Skeletal muscle tissue (tissue), 4 donors: ENCODE data around the gene NXN. TPM values are rescaled to one million over a fixed set of nuclear protein-coding genes. Genes with fewer than 3 reads are reported as not detected.
"Not testable (repeated sequence)": the region's sequence is repeated elsewhere in the genome, so short reads cannot be mapped to it uniquely, and the experiment has no call there.

Experiments used
- H3K27ac ChIP-seq: one replicate; pipeline ENCODE4 v1.7.0; 2013; ENCODE audit warnings: mild to moderate bottlenecking, low read depth, low read length, inconsistent platforms
- H3K27me3 ChIP-seq, 3 donors: one replicate each; pipeline ENCODE4 v1.7.0; 2013; ENCODE audit warnings: low read length in 3 of 3; ENCODE audit not compliant: control insufficient read depth in 3 of 3, insufficient read depth in 3 of 3
- H3K36me3 ChIP-seq, 3 donors: one replicate each; pipeline ENCODE4 v1.7.0; 2013; ENCODE audit warnings: low read length in 3 of 3; ENCODE audit not compliant: control insufficient read depth in 3 of 3, insufficient read depth in 3 of 3
- H3K4me1 ChIP-seq, 3 donors: one replicate each; pipeline ENCODE4 v1.7.0; 2013; ENCODE audit warnings: low read length in 3 of 3, mild to moderate bottlenecking in 3 of 3; ENCODE audit not compliant: control insufficient read depth in 3 of 3, insufficient read depth in 3 of 3
- H3K4me3 ChIP-seq, 3 donors: one replicate each; pipeline ENCODE4 v1.7.0; 2013; ENCODE audit warnings: low read length in 3 of 3
- H3K9ac ChIP-seq, 3 donors: one replicate each; pipeline ENCODE4 v1.7.0; 2013; ENCODE audit warnings: low read length in 3 of 3, mild to moderate bottlenecking in 3 of 3, moderate library complexity in 2 of 3, low read depth in 1 of 3
- H3K9me3 ChIP-seq, 3 donors: one replicate each; pipeline ENCODE4 v1.7.0; 2013; ENCODE audit warnings: low read length in 3 of 3; ENCODE audit not compliant: control insufficient read depth in 3 of 3
- total RNA-seq: library from RNA; depleted of rRNA; stranded (reverse); fragments of >200 nt; gene quantifications from one replicate; pipeline ENCODE4 v1.2.3, GENCODE V29; 2014
- donor health status: Osteomylitis.

The NXN gene
- total RNA-seq, 1 donor from 2014 or later: 33.9 TPM

DNA sequence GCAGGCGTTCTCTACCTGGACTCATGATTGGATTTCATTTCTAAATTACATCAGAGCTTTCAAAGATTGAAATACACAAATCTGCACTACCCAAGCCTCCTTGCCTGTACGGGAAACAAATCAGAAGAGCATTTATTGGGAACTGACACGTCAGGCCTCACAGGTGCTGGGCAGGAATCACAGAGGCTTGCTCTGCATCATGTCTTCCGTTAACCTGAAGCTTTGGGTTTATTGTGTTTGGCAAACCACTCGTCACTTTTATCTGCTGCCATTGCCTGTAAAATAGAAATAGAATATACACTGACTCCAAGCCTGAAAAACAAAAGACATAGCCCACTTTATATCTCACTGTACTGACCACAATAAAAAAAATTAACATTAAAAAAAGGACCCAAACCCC, 219.6 kb downstream of the NXN start:
- no peaks in the 10 kb centered on the region for H3K9me3 ChIP-seq
- H3K27me3 ChIP-seq: no peaks in the 10 kb centered on the region
- H3K4me1 ChIP-seq: peaks cover 0 to 4% (median 0%) of the 10 kb centered on the region in 3 donors
- H3K36me3 ChIP-seq: peaks cover 13 to 40% (median 27%) of the 10 kb centered on the region in 3 donors
- no peak overlapping the region for H3K9ac ChIP-seq
- no peak overlapping the region for H3K27ac ChIP-seq
- no peak overlapping the region for H3K4me3 ChIP-seq

DNA sequence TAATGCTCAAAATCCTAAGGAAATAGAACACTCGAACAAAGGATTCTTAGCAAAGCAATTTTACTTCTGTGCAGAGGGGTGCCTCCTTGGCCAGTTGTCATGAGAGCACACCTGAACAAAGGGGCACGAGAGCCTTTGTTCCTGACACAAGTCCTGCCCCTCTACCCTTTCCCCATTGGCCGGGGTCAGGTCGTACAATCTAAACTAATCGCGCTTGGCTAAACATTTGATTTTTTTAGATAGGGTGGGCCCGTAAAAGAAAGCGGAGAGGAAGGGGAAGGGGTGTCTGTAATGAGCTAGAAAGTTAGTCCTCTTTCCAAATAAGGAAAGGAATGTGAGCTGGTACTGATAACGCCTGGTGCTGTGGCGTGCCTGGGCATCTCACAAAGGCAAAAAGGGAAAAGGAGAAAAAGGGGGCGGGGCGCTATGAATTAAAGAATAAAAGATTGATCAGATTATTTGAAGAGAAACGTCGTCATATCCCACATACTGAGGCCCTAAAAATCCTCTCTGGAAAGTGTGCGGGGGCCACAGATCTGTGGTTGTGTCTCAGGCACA, 223.5 kb downstream of the NXN start:
- not testable (repeated sequence) for H3K9me3 ChIP-seq, H3K27me3 ChIP-seq, H3K27ac ChIP-seq, H3K4me3 ChIP-seq, H3K9ac ChIP-seq
- H3K36me3 ChIP-seq: peaks cover 9 to 28% (median 16%) of the 10 kb centered on the region in 3 donors
- peaks cover 10 to 16% (median 11%) of the 10 kb centered on the region in 3 donors for H3K4me1 ChIP-seq

- not testable (repeated sequence) for H3K9ac ChIP-seq, H3K27ac ChIP-seq, H3K9me3 ChIP-seq, H3K4me3 ChIP-seq, H3K27me3 ChIP-seq
- Histone ChIP-seq H3K36me3 (peaks cover 9 to 22% (median 10%) of the 10 kb centered on the region in 3 donors), H3K4me1 (peaks cover 16 to 23% (median 17%) of the 10 kb centered on the region in 3 donors)
Measured at GRCh38 chr17:755319-755961, 224.1 kb downstream of the NXN start.

GRCh38 chr17:753418-753817, 226.2 kb downstream of the NXN start:
- Histone ChIP-seq H3K27ac (no peak overlapping the region), H3K36me3 (peaks cover 6 to 11% (median 10%) of the 10 kb centered on the region in 3 donors), H3K4me1 (peaks cover 20 to 30% (median 23%) of the 10 kb centered on the region in 3 donors), H3K27me3 (no peaks in the 10 kb centered on the region), H3K4me3 (no peak overlapping the region), H3K9ac (no peak overlapping the region), H3K9me3 (no peaks in the 10 kb centered on the region)

DNA sequence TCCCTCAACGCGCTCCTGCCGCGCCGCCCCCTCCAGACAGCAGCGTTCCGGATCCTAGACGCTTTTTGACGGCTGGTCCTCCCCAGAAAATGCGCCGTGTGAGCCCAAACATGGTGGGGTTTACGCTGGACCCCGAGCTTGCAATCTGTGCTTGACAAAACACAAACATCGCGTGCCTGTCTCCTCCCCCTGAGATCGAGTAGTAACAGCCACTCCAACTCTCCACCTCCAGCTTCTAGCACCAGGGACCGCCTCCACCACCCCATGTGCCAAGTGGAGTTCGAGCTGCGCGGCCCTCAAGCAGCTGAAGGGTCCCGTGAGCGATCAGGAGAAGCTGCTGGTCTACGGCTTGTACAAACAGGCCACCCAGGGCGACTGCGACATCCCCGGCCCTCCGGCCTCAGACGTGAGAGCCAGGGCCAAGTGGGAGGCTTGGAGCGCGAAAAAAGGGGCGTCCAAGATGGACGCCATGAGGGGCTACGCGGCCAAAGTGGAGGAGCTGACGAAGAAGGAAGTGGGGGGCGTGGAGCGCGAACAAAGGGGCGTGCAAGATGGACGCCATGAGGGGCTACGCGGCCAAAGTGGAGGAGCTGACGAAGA, 226.9 kb downstream of the NXN start:
- no peaks in the 10 kb centered on the region for H3K9me3 ChIP-seq
- H3K27me3 ChIP-seq: no peaks in the 10 kb centered on the region
- peaks cover 20 to 30% (median 23%) of the 10 kb centered on the region in 3 donors for H3K4me1 ChIP-seq
- H3K4me3 ChIP-seq: peak overlapping the region; percentile 73 to 86 (median 86)
- H3K36me3 ChIP-seq: peaks cover 11 to 12% (median 11%) of the 10 kb centered on the region in 3 donors
- H3K9ac ChIP-seq: peak overlapping the region; percentile 81 to 88 (median 83)
- H3K27ac ChIP-seq: peak overlapping the region; percentile 64

- H3K27ac ChIP-seq: peak within 1 kb of the TSS; percentile 64
- peak within 1 kb of the TSS; percentile 81 to 88 (median 83) for H3K9ac ChIP-seq
- H3K4me1 ChIP-seq: peaks cover 20 to 30% (median 23%) of the 10 kb centered on the region in 3 donors
- peak within 1 kb of the TSS; percentile 73 to 86 (median 86) for H3K4me3 ChIP-seq
- no peaks in the 10 kb centered on the region for H3K9me3 ChIP-seq
- no peaks in the 10 kb centered on the region for H3K27me3 ChIP-seq
- peaks cover 15 to 17% (median 16%) of the 10 kb centered on the region in 3 donors for H3K36me3 ChIP-seq
Measured at GRCh38 chr17:752002-752619, 227.5 kb downstream of the NXN start, which contains the start of gene GEMIN4. GEMIN4 (minus strand) TSS chr17:752264; CDS start chr17:752142, 122 bp downstream.

DNA sequence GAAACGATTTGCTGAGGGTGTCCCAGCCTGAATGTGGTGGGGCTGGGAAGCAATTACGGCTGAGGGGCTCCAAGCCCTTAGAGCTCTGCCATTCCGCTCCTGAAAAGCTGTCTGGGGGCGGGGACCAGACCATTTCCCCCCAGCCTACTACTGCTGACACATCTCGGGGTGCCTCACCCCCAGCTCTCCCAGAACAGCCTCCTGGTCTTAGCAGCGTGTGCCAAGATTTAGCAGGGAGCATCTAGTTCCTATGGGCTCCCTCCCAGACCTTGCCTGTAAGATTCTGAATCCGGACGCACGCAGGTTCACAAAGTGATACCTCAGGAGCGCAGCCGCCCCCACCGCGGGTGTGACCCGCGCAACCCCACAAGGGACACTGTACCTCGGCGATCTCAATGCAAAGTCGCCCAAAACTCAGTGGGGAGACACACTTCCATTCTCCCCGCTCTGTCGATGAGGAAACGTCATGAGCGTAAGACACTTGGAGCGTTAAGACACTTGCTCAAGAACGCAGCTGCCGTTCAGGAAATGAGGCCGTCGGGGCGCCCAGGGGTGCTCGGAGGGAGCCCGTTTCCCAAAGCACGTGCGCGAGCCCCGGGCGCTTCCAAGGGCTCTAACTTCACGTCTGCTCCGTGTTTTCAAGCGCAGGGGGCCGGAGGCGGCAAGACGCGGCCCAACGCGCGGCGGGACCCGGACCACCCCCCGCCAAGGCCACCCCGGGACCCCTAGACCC, 228.1 kb downstream of the NXN start:
- H3K27ac ChIP-seq: peak overlapping the region; percentile 64
- H3K4me3 ChIP-seq: peak overlapping the region; percentile 73 to 86 (median 86)
- H3K4me1 ChIP-seq: peaks cover 20 to 30% (median 23%) of the 10 kb centered on the region in 3 donors
- peak overlapping the region; percentile 75 to 88 (median 83) for H3K9ac ChIP-seq
- H3K9me3 ChIP-seq: no peaks in the 10 kb centered on the region
- H3K27me3 ChIP-seq: no peaks in the 10 kb centered on the region
- H3K36me3 ChIP-seq: peaks cover 17 to 19% (median 18%) of the 10 kb centered on the region in 3 donors

DNA sequence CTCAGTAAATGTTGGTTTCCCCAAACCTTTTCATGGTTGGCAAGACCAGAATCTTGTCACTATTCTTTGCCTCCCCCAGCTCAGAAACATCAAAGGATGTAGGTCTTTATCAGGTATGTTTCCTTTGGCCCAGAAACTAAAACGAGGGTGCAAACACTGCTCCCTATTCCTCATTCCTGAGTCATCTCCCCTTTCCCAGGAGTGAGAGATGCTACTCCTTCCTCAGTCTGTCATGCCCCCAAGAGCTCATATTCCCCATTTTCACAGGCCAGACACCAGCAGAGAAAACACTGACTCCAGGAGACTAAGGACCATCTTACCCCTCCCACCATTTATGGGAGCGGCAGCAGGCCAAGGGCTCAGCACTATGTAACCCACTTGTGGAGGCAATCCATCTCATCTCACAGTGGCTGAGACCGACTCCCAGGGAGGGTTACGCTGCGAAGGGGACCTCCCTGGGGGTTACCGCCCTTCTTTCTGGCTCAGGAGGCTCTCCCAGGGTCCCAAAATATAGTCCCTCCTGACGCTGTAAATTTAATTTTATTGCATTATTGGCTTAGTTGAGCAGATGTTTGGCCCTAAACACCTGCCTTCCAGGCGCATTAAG, 229.0 kb downstream of the NXN start:
- H3K4me1 ChIP-seq: peaks cover 20 to 30% (median 23%) of the 10 kb centered on the region in 3 donors
- peak overlapping the region; percentile 65 to 88 (median 83) for H3K9ac ChIP-seq
- peaks cover 26 to 27% (median 27%) of the 10 kb centered on the region in 3 donors for H3K36me3 ChIP-seq
- no peaks in the 10 kb centered on the region for H3K9me3 ChIP-seq
- H3K27ac ChIP-seq: no peak overlapping the region
- peak overlapping the region; percentile 73 to 86 (median 86) for H3K4me3 ChIP-seq
- no peaks in the 10 kb centered on the region for H3K27me3 ChIP-seq

- not testable (repeated sequence) for H3K27me3 ChIP-seq, H3K4me3 ChIP-seq, H3K27ac ChIP-seq, H3K9me3 ChIP-seq
- Histone ChIP-seq H3K36me3 (peaks cover 37 to 38% (median 37%) of the 10 kb centered on the region in 3 donors), H3K9ac (peak overlapping the region in 1 of 3 donors; percentile 16), H3K4me1 (peaks cover 20 to 30% (median 23%) of the 10 kb centered on the region in 3 donors)
Measured at GRCh38 chr17:749359-749758, 230.2 kb downstream of the NXN start.
